GM21526 (cell line): ENCODE data around the gene KLHL29.

ENCODE experiments used
- ATAC-seq: cut with Tn5 transposase; IDR thresholded peaks from one replicate; pipeline ENCODE4 v1.9.1; 2021; ENCODE audit warnings: moderate library complexity; ENCODE audit not compliant: unreplicated experiment, low FRiP score

KLHL29 gene

GRCh38 chr2:23662466-23662865 lies 277.5 kb downstream of the KLHL29 start:
- ATAC-seq, result no peak

GRCh38 chr2:23662941-23663920 lies 278.3 kb downstream of the KLHL29 start:
- no peak for ATAC-seq

- ATAC-seq, result no peak
Observed at GRCh38 chr2:23664066-23664788, 279.2 kb downstream of the KLHL29 start.

- ATAC-seq, result no peak
Observed at GRCh38 chr2:23666241-23666979, 281.4 kb downstream of the KLHL29 start.

- ATAC-seq, result no peak
Observed at GRCh38 chr2:23666980-23667357, 282.0 kb downstream of the KLHL29 start.

- ATAC-seq, result no peak
Observed at GRCh38 chr2:23668756-23669304, 283.9 kb downstream of the KLHL29 start.

- no peak for ATAC-seq
Observed at GRCh38 chr2:23669413-23670244, 284.6 kb downstream of the KLHL29 start.

GRCh38 chr2:23670245-23670592 lies 285.2 kb downstream of the KLHL29 start:
- no peak for ATAC-seq

- no peak for ATAC-seq
Observed at GRCh38 chr2:23673082-23673481, 288.1 kb downstream of the KLHL29 start.

GRCh38 chr2:23673830-23674679 lies 289.1 kb downstream of the KLHL29 start:
- ATAC-seq, result no peak

GRCh38 chr2:23675506-23675905 lies 290.5 kb downstream of the KLHL29 start:
- ATAC-seq, result no peak

- no peak for ATAC-seq
Observed at GRCh38 chr2:23677836-23678235, 292.9 kb downstream of the KLHL29 start.

GRCh38 chr2:23679044-23679443 lies 294.1 kb downstream of the KLHL29 start:
- ATAC-seq, result no peak

GRCh38 chr2:23680951-23681350 lies 296.0 kb downstream of the KLHL29 start:
- ATAC-seq, result no peak

- ATAC-seq, result no peak
Observed at GRCh38 chr2:23681356-23682140, 296.6 kb downstream of the KLHL29 start.

GRCh38 chr2:23682481-23682880 lies 297.5 kb downstream of the KLHL29 start:
- no peak for ATAC-seq

- ATAC-seq, result no peak
Observed at GRCh38 chr2:23683001-23683400, 298.0 kb downstream of the KLHL29 start.
